ENCODE measurements around the gene MAL.

Gene MAL

GRCh38 chr2:95047629-95048510 lies 22.4 kb downstream of the MAL start:
- no peak for TF ChIP-seq CTCF (conservative IDR thresholded peaks at IDR 0.05)
- H3K27ac ChIP-seq, result no peak overlapping the region

GRCh38 chr2:95048825-95049682 lies 23.5 kb downstream of the MAL start:
- no peak overlapping the region for H3K27ac ChIP-seq
- no peak for TF ChIP-seq CTCF (conservative IDR thresholded peaks at IDR 0.05)

- H3K27ac ChIP-seq, result no peak overlapping the region
- TF ChIP-seq CTCF (conservative IDR thresholded peaks at IDR 0.05), result no peak
Observed at GRCh38 chr2:95049683-95049955, 24.1 kb downstream of the MAL start.

GRCh38 chr2:95049961-95050360 lies 24.5 kb downstream of the MAL start:
- H3K27ac ChIP-seq, result no peak overlapping the region
- no peak for TF ChIP-seq CTCF (conservative IDR thresholded peaks at IDR 0.05)

GRCh38 chr2:95050385-95051300 lies 25.1 kb downstream of the MAL start:
- TF ChIP-seq CTCF (conservative IDR thresholded peaks at IDR 0.05), result no peak
- H3K27ac ChIP-seq, result no peak overlapping the region

GRCh38 chr2:95051626-95052025 lies 26.1 kb downstream of the MAL start:
- H3K27ac ChIP-seq, result no peak overlapping the region
- no peak for TF ChIP-seq CTCF (conservative IDR thresholded peaks at IDR 0.05)

- TF ChIP-seq CTCF (conservative IDR thresholded peaks at IDR 0.05), result no peak
- H3K27ac ChIP-seq, result no peak overlapping the region
Observed at GRCh38 chr2:95052307-95052706, 26.8 kb downstream of the MAL start.
